ENCODE data around the gene CYP46A1. TPM values are rescaled to one million over a fixed set of nuclear protein-coding genes. Genes with fewer than 3 reads are reported as not detected.

CYP46A1 gene
- total RNA-seq, 4 donors from 2014 or later: 0.04 to 1.1 TPM; not detected in 2

DNA sequence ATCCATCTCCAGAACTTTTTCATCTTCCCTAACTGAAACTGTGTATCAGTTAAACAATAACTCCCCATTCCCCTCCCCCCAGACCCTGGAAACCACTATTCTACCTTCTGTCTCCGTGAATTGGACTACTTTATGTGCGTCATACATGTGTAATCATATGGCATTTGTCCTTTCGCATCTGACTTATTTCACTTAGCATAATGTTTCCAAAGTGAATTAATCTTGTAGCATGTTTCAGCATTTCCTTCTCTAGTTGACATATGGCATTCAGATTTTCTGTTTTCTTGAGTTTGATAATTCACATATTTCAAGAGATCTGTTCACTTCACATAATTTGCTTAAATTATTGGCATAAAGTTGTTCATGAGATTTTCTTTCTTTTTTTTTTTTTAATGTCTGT lies 9.8 kb downstream of the CYP46A1 start:
- Histone ChIP-seq H3K4me1 (no peaks in the 10 kb centered on the region), H3K27me3 (peaks cover 0 to 16% (median 0%) of the 10 kb centered on the region in 4 donors), H3K27ac (no peak overlapping the region), H3K36me3 (no peaks in the 10 kb centered on the region), H3K9me3 (no peaks in the 10 kb centered on the region), H3K4me3 (no peak overlapping the region)
- intact Hi-C loops (cut with DNase I): no loop called here
- no peak for DNase-seq
- 72 to 82% methylated on average over 3 of the region's 3 CpGs for WGBS, 2 donors
- TF ChIP-seq POLR2A (IDR thresholded peaks at IDR 0.05): no peak
- TF ChIP-seq, protein P1, sequence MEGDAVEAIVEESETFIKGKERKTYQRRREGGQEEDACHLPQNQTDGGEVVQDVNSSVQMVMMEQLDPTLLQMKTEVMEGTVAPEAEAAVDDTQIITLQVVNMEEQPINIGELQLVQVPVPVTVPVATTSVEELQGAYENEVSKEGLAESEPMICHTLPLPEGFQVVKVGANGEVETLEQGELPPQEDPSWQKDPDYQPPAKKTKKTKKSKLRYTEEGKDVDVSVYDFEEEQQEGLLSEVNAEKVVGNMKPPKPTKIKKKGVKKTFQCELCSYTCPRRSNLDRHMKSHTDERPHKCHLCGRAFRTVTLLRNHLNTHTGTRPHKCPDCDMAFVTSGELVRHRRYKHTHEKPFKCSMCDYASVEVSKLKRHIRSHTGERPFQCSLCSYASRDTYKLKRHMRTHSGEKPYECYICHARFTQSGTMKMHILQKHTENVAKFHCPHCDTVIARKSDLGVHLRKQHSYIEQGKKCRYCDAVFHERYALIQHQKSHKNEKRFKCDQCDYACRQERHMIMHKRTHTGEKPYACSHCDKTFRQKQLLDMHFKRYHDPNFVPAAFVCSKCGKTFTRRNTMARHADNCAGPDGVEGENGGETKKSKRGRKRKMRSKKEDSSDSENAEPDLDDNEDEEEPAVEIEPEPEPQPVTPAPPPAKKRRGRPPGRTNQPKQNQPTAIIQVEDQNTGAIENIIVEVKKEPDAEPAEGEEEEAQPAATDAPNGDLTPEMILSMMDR (IDR thresholded peaks at IDR 0.05): no peak

DNA sequence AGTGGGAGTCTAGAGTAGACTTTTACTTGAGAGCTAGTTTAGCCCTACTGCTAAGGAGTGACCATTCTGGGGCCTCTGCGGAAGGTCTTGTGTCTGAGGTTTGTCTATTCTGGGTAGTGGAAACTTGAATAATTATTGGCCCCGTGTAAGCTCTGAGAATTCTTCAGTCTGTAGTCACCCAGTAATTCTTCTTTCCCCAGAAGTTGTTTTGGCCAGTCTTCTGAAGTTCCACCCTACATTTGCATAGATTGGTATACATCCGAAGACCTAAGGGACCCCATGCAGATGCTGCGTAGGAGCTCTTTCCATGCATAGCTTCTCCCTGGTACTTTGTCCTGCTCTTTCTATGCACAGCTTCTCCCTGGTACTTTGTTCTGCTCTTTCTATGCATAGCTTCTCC lies 12.8 kb downstream of the CYP46A1 start:
- H3K4me1 ChIP-seq: no peaks in the 10 kb centered on the region
- 84 to 89% methylated on average over 4 of the region's 4 CpGs for WGBS, 2 donors
- TF ChIP-seq POLR2A (IDR thresholded peaks at IDR 0.05): no peak
- TF ChIP-seq, protein P1 (IDR thresholded peaks at IDR 0.05): no peak
- H3K27ac ChIP-seq: no peak overlapping the region
- no peak overlapping the region for H3K4me3 ChIP-seq
- intact Hi-C loops (cut with DNase I): no loop called here
- no peak for DNase-seq
- peaks cover 0 to 2% (median 0%) of the 10 kb centered on the region in 3 donors for H3K9me3 ChIP-seq
- H3K36me3 ChIP-seq: no peaks in the 10 kb centered on the region
- no peaks in the 10 kb centered on the region for H3K27me3 ChIP-seq

DNA sequence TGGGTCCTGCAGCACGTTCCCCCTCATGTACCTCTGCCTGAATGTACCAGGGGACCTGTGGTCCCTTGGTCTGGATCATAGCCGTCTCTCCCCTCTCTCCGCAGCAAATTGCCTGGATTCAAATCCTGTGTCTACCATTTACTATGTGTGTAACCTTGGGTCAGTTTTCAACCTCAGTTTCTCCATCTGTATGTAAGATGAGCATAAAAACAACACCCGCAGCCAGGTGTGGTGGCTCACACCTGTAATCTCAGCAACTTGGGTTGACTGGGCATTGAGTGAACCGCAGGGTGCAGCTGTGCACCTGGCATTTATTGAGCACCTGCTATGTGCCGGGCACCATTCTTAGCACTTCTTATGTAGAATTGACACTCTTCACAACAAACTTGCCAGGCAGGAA lies 14.1 kb downstream of the CYP46A1 start:
- no peak overlapping the region for H3K4me3 ChIP-seq
- no peaks in the 10 kb centered on the region for H3K36me3 ChIP-seq
- H3K4me1 ChIP-seq: no peaks in the 10 kb centered on the region
- WGBS, 2 donors: 79 to 84% methylated on average over 6 of the region's 6 CpGs
- H3K9me3 ChIP-seq: peaks cover 0 to 12% (median 9%) of the 10 kb centered on the region in 3 donors
- no peaks in the 10 kb centered on the region for H3K27me3 ChIP-seq
- intact Hi-C loops (cut with DNase I): no loop called here
- TF ChIP-seq, protein P1 (IDR thresholded peaks at IDR 0.05): no peak
- TF ChIP-seq POLR2A (IDR thresholded peaks at IDR 0.05): no peak
- no peak for DNase-seq
- H3K27ac ChIP-seq: no peak overlapping the region

DNA sequence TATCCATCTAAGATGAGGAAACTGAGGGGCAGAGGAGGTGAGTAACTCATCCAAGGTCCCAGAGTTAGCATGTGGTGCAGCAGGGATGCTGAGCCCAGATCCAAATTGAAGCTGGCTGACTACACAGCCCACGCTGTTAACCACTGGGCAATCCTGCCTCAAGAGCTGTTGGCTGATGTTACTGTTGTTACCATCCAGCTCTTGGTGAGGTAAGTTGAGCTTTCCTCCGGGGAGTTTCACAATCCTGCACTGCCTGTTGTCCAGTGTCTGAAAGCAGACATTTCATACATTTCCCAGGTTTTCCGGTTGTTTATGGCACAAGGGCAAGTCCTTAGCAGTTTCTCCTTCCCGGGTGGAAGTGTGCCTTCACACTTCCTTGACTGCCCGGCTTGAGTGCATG lies 14.5 kb downstream of the CYP46A1 start:
- no peak for DNase-seq
- intact Hi-C loops (cut with DNase I): no loop called here
- Histone ChIP-seq H3K4me1 (no peaks in the 10 kb centered on the region), H3K4me3 (no peak overlapping the region), H3K36me3 (no peaks in the 10 kb centered on the region), H3K27ac (no peak overlapping the region), H3K9me3 (peaks cover 0 to 16% (median 13%) of the 10 kb centered on the region in 3 donors), H3K27me3 (no peaks in the 10 kb centered on the region)
- 44 to 54% methylated on average over 4 to 5 of the region's 5 CpGs for WGBS, 2 donors
- no peak for TF ChIP-seq POLR2A (IDR thresholded peaks at IDR 0.05)
- TF ChIP-seq, protein P1 (IDR thresholded peaks at IDR 0.05): no peak

DNA sequence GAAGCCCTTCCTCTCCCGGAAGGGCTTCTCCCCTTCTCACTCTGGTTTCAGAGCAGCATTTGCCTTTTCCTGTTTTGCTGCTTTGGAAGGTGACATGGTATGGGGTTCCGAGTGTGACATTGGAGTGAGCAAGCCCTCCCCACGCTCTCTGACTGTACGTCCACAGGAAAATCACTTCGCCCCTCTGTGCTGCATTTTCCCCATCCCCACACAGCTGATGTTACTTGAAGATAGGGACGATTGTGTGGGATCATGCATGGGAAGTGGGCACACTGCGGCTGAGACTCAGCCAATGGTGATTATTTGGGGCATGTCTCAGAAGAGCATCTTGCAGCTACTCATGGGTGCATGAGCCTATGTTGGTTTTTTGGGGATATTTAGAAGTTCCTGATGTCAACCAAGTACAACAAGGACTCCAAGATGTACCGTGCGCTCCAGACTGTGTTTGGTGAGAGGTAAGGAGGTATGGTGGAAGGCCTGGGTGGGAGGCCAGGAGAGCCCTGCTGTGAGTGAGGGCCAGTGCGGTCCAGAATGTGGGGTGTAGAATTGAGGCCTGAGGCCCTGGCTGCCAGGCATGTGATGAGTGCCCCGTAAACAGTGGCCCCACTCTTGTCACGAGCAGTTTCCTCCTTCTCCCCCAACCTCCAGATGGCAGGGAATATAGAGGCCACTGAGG lies 15.1 kb downstream of the CYP46A1 start:
- Histone ChIP-seq H3K27ac (no peak overlapping the region), H3K4me3 (no peak overlapping the region), H3K36me3 (no peaks in the 10 kb centered on the region), H3K4me1 (no peaks in the 10 kb centered on the region), H3K27me3 (no peaks in the 10 kb centered on the region), H3K9me3 (peaks cover 0 to 21% (median 15%) of the 10 kb centered on the region in 3 donors)
- WGBS, 2 donors: 77 to 86% methylated on average over 8 to 10 of the region's 12 CpGs
- DNase-seq: no peak
- TF ChIP-seq, protein P1 (IDR thresholded peaks at IDR 0.05): no peak
- TF ChIP-seq POLR2A (IDR thresholded peaks at IDR 0.05): no peak
- intact Hi-C loops (cut with DNase I): no loop called here
